GM12878 (cell line): ENCODE results near the gene DPH6. TPM values are rescaled to one million over a fixed set of nuclear protein-coding genes. Genes with fewer than 3 reads are reported as not detected.

Source experiments
- ATAC-seq: fragments of 200-7000 bp; cut with Tn5 transposase; 3 replicates; pipeline ENCODE4 v1.9.1; 2020; ENCODE audit warnings: mild to moderate bottlenecking, moderate library complexity
- BruUV-seq: library from RNA; stranded (reverse); fragments of 400-500 nt; replicated peaks from 2 replicates; lab custom pipeline; 2021; lab: Mats Ljungman, UMichigan
- CTCF ChIA-PET: fragments of 300-600 bp; sonication (Branson Sonifier 250); formaldehyde crosslinking; extraction: SDS; loops from one replicate; lab custom pipeline; 2021; ENCODE audit warnings: inconsistent platforms; lab: Yijun Ruan, JAX
- POLR2A ChIA-PET: fragments of 350-600 bp; formaldehyde crosslinking; extraction: SDS; loops from one replicate; lab custom pipeline; 2021; ENCODE audit warnings: inconsistent platforms; lab: Charles Lee
- RAD21 ChIA-PET: fragments of 300-600 bp; sonication (Branson Sonifier 250); formaldehyde crosslinking; loops from one replicate; lab custom pipeline; 2023; ENCODE audit warnings: antibody characterized with exemption; ENCODE audit not compliant: unreplicated experiment; lab: Charles Lee
- SMC1A ChIA-PET: fragments of 300-600 bp; sonication (Branson Sonifier 250); formaldehyde crosslinking; loops from one replicate; lab custom pipeline; 2023; ENCODE audit not compliant: unreplicated experiment, uncharacterized antibody; lab: Charles Lee
- DNase-seq: peaks from one replicate; pipeline ENCODE4 v3.0.0-alpha.2; 2011; ENCODE audit warnings: low read depth, low spot score
- FAIRE-seq: peaks from 3 replicates; lab custom pipeline; 2011; peaks lifted over from hg19 to GRCh38; lab: Jason Lieb, UNC
- H2AFZ ChIP-seq: 2 replicates; pipeline ENCODE4 v1.6.0; 2011; ENCODE audit warnings: low read depth, low read length, control low read depth; ENCODE audit not compliant: control insufficient read depth
- H3K27ac ChIP-seq: 2 replicates; pipeline ENCODE4 v1.5.1; 2011; ENCODE audit warnings: control low read depth; ENCODE audit not compliant: control insufficient read depth, insufficient read depth
- H3K27me3 ChIP-seq, 2 experiments: replicated peaks in 1 of 2; 2 replicates each; pipeline versions ENCODE4 v1.6.0 to v1.6.1; 2011; ENCODE audit warnings: low read length in 1 of 2; ENCODE audit not compliant: control insufficient read depth in 2 of 2, insufficient read depth in 2 of 2
- H3K36me3 ChIP-seq, 2 experiments: 2 replicates each; pipeline ENCODE4 v1.5.1; 2011; ENCODE audit warnings: low read length in 1 of 2; ENCODE audit not compliant: control insufficient read depth in 2 of 2, insufficient read depth in 2 of 2
- H3K4me1 ChIP-seq: 2 replicates; pipeline ENCODE4 v1.6.1; 2011; ENCODE audit warnings: mild to moderate bottlenecking, low read length, moderate library complexity, mixed read lengths; ENCODE audit not compliant: control insufficient read depth, insufficient read depth
- H3K4me2 ChIP-seq: 2 replicates; pipeline ENCODE4 v1.6.0; 2011; ENCODE audit warnings: control low read depth; ENCODE audit not compliant: control insufficient read depth, insufficient read depth
- H3K4me3 ChIP-seq: fragments of 200-600 bp; sonication (generic); 2 replicates; pipeline ENCODE4 v1.5.1; 2016
- H3K79me2 ChIP-seq: 2 replicates; pipeline ENCODE4 v1.6.0; 2011; ENCODE audit warnings: low read length; ENCODE audit not compliant: control insufficient read depth, insufficient read depth
- H3K9ac ChIP-seq: 2 replicates; pipeline ENCODE4 v1.8.0; 2011; ENCODE audit warnings: low read length, control low read depth, mixed read lengths; ENCODE audit not compliant: control insufficient read depth, insufficient read depth
- H3K9me3 ChIP-seq: replicated peaks from 3 replicates; pipeline ENCODE4 v1.5.1; 2011; ENCODE audit warnings: mild to moderate bottlenecking, low read length; ENCODE audit not compliant: control insufficient read depth, insufficient read depth
- H4K20me1 ChIP-seq: 2 replicates; pipeline ENCODE4 v1.6.0; 2011; ENCODE audit not compliant: control insufficient read depth, insufficient read depth
- CEBPB ChIP-seq, 2 experiments: fragments of 150-350 bp in 1 of 2; IDR thresholded peaks; 2 replicates each; pipeline ENCODE4 v1.6.1; 2012 to 2014; ENCODE audit warnings: low read depth in 2 of 2, low read length in 2 of 2, borderline replicate concordance in 1 of 2, inconsistent platforms in 1 of 2
- CHD2 ChIP-seq: IDR thresholded peaks from 2 replicates; pipeline ENCODE4 v1.6.1; 2011; ENCODE audit warnings: low read depth, low read length, improper control_type of control experiment, borderline replicate concordance
- EED ChIP-seq: sonication (generic); IDR thresholded peaks from 2 replicates; pipeline ENCODE4 v1.6.1; 2016; ENCODE audit warnings: antibody characterized with exemption, low read depth
- FOXM1 ChIP-seq: IDR thresholded peaks from 2 replicates; pipeline ENCODE4 v1.6.1; 2012; ENCODE audit warnings: low read depth, mild to moderate bottlenecking, inconsistent platforms, low read length, moderate library complexity
- HCFC1 ChIP-seq: fragments of 150-350 bp; IDR thresholded peaks from 2 replicates; pipeline ENCODE4 v1.6.1; 2014; ENCODE audit warnings: low read length
- NFYA ChIP-seq: IDR thresholded peaks from 2 replicates; pipeline ENCODE4 v1.6.1; 2011; ENCODE audit warnings: low read depth, mild to moderate bottlenecking, low read length, improper control_type of control experiment, borderline replicate concordance
- SP1 ChIP-seq: IDR thresholded peaks from one replicate; pipeline ENCODE4 v1.6.1; 2011; ENCODE audit warnings: low read depth, low read length
- SREBF2 ChIP-seq: IDR thresholded peaks from 2 replicates; pipeline ENCODE4 v1.6.1; 2012; ENCODE audit warnings: mild to moderate bottlenecking, low read length
- TARDBP ChIP-seq: IDR thresholded peaks from 2 replicates; pipeline ENCODE4 v1.6.1; 2016; ENCODE audit warnings: borderline replicate concordance
- WGBS: methylation state at CpG from one replicate; pipeline ENCODE4 v1.1.6; 2016; ENCODE audit warnings: low lambda C conversion rate; ENCODE audit not compliant: insufficient replicate concordance, insufficient coverage; ENCODE audit errors: missing lambda C conversion rate; 5-methylcytosine and 5-hydroxymethylcytosine counted together
- in situ Hi-C: fragments of 300-500 bp; cut with MboI; formaldehyde crosslinking; loops from 9 replicates; pipeline ENCODE4 v1.14.3; 2018; ENCODE audit warnings: mixed read lengths
- intact Hi-C: fragments of 100-400 bp; cut with micrococcal nuclease; formaldehyde crosslinking; loops from one replicate; pipeline ENCODE4 v1.14.2; 2022; ENCODE audit not compliant: unreplicated experiment
- polyA plus RNA-seq, 11 experiments: library from polyadenylated mRNA; depleted of rRNA in 4 of 11; unstranded in 6 of 11; stranded (reverse) in 5 of 11; fragments of >200 nt; fragmentation: Nextera tagmentation in 4 of 11; fragmentation: Illumina TruSeq in 1 of 11; extraction: Ambion mirVana in 4 of 11; extraction: Trizol in 1 of 11; gene quantifications; 1 replicate in 1 of 11; 2 replicates in 10 of 11; pipeline versions ENCODE4 v1.2.1 to v1.2.3, GENCODE V29; 2011 to 2016; ENCODE audit warnings: inconsistent platforms in 2 of 11, missing spikeins in 2 of 11, low read depth in 1 of 11
- total RNA-seq, 4 experiments: library from RNA; depleted of rRNA in 3 of 4; stranded (reverse); fragments of >200 nt in 3 of 4; fragmentation: Illumina TruSeq in 1 of 4; extraction: Trizol in 1 of 4; gene quantifications; 2 replicates each; pipeline versions ENCODE4 v1.2.1 to v1.2.3, GENCODE V29; 2013 to 2021
- TF ChIP-seq, protein P1 (sequence below): IDR thresholded peaks from 2 replicates; pipeline ENCODE4 v1.6.1; 2011; ENCODE audit warnings: mild to moderate bottlenecking, low read depth, low read length, moderate library complexity; ENCODE audit not compliant: insufficient replicate concordance
- TF ChIP-seq, protein P2 (sequence below): IDR thresholded peaks from 2 replicates; pipeline ENCODE4 v1.6.1; 2011; ENCODE audit warnings: borderline replicate concordance, low read depth, mild to moderate bottlenecking, moderate library complexity, mixed read lengths, low read length; ENCODE audit not compliant: insufficient read depth; ENCODE audit errors: extremely low read length
- TF ChIP-seq, protein P3 (sequence below): IDR thresholded peaks from 2 replicates; pipeline ENCODE4 v1.6.1; 2011; ENCODE audit warnings: low read depth, mild to moderate bottlenecking, low read length, moderate library complexity, borderline replicate concordance; ENCODE audit errors: extremely low read depth
- TF ChIP-seq, protein P4 (sequence below): fragments of 450-650 bp; formaldehyde crosslinking; IDR thresholded peaks from 2 replicates; pipeline ENCODE4 v1.4.0; 2020; ENCODE audit warnings: mild to moderate bottlenecking, moderate library complexity

Gene DPH6
- total and polyA plus RNA-seq, 10 of the 15 experiments (the other 5 are each of a cell fraction or from before 2014, with no cell fraction given) = 9.0 to 68.5 (median 17.1) TPM

DNA sequence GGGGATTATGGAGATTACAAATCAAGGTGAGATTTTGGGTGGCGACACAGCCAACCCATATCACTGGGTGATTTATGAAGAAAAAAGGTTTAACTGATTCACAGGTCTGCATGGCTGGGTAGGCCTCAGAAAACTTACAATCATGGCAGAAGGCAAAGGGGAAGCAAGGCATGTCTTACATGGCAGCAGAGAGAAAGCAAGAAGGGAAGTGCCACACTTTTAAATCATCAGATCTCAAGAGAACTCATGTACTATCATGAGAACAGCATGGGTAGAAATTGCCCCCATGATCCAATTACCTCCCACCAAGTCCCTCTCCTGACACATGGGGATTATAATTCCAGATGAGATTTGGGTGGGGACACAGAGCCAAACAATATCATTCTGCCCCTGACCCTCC is 59.7 kb downstream of the DPH6 start:
- ChIA-PET RAD21 (no interaction called here), SMC1A (no interaction called here), POLR2A (no interaction called here), CTCF (interaction anchor here (0.6 kb wide), 1 partner anchor 28 kb away, joined by 3 read pairs; no protein-coding TSS in a partner anchor)
- no peak for FAIRE-seq
- no peak overlapping the region for H2AFZ ChIP-seq
- intact Hi-C loops = no loop called here
- no peak overlapping the region for H3K9ac ChIP-seq
- H3K79me2 ChIP-seq = no peaks in the 10 kb centered on the region
- no peak overlapping the region for H3K27ac ChIP-seq
- peaks cover 11% of the 10 kb centered on the region for H3K9me3 ChIP-seq
- in situ Hi-C loops = no loop called here
- no peaks in the 10 kb centered on the region for H3K27me3 ChIP-seq
- no peak overlapping the region for H3K4me2 ChIP-seq
- H4K20me1 ChIP-seq = no peaks in the 10 kb centered on the region
- no TSS peak for BruUV-seq
- H3K36me3 ChIP-seq = no peaks in the 10 kb centered on the region
- H3K4me3 ChIP-seq = no peak overlapping the region
- TF ChIP-seq, protein P1, sequence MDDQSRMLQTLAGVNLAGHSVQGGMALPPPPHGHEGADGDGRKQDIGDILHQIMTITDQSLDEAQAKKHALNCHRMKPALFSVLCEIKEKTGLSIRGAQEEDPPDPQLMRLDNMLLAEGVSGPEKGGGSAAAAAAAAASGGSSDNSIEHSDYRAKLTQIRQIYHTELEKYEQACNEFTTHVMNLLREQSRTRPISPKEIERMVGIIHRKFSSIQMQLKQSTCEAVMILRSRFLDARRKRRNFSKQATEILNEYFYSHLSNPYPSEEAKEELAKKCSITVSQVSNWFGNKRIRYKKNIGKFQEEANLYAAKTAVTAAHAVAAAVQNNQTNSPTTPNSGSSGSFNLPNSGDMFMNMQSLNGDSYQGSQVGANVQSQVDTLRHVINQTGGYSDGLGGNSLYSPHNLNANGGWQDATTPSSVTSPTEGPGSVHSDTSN = no peak
- TF ChIP-seq EED = no peak
- TF ChIP-seq, protein P2, sequence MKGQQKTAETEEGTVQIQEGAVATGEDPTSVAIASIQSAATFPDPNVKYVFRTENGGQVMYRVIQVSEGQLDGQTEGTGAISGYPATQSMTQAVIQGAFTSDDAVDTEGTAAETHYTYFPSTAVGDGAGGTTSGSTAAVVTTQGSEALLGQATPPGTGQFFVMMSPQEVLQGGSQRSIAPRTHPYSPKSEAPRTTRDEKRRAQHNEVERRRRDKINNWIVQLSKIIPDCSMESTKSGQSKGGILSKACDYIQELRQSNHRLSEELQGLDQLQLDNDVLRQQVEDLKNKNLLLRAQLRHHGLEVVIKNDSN = no peak
- no peak for TF ChIP-seq CHD2
- no peak for TF ChIP-seq HCFC1
- TF ChIP-seq NFYA = no peak
- no peak for TF ChIP-seq CEBPB (IDR thresholded peaks at IDR 0.05; ENCODE audit: borderline replicate concordance in 1 of 2, low read depth in 2 of 2, low read length in 2 of 2)
- TF ChIP-seq, protein P3, sequence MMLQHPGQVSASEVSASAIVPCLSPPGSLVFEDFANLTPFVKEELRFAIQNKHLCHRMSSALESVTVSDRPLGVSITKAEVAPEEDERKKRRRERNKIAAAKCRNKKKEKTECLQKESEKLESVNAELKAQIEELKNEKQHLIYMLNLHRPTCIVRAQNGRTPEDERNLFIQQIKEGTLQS = no peak
- TF ChIP-seq, protein P4, sequence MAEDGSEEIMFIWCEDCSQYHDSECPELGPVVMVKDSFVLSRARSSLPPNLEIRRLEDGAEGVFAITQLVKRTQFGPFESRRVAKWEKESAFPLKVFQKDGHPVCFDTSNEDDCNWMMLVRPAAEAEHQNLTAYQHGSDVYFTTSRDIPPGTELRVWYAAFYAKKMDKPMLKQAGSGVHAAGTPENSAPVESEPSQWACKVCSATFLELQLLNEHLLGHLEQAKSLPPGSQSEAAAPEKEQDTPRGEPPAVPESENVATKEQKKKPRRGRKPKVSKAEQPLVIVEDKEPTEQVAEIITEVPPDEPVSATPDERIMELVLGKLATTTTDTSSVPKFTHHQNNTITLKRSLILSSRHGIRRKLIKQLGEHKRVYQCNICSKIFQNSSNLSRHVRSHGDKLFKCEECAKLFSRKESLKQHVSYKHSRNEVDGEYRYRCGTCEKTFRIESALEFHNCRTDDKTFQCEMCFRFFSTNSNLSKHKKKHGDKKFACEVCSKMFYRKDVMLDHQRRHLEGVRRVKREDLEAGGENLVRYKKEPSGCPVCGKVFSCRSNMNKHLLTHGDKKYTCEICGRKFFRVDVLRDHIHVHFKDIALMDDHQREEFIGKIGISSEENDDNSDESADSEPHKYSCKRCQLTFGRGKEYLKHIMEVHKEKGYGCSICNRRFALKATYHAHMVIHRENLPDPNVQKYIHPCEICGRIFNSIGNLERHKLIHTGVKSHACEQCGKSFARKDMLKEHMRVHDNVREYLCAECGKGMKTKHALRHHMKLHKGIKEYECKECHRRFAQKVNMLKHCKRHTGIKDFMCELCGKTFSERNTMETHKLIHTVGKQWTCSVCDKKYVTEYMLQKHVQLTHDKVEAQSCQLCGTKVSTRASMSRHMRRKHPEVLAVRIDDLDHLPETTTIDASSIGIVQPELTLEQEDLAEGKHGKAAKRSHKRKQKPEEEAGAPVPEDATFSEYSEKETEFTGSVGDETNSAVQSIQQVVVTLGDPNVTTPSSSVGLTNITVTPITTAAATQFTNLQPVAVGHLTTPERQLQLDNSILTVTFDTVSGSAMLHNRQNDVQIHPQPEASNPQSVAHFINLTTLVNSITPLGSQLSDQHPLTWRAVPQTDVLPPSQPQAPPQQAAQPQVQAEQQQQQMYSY = no peak
- TF ChIP-seq SP1 = no peak
- TF ChIP-seq FOXM1 = no peak
- no peak for TF ChIP-seq SREBF2
- TF ChIP-seq TARDBP = no peak
- no peak for DNase-seq
- no peaks in the 10 kb centered on the region for H3K4me1 ChIP-seq
- 93% methylated on average over 1 of the region's 1 CpG for WGBS
- ATAC-seq = no peak
